Natural killer cell (primary cell): ENCODE data around the gene TK2. TPM values are rescaled to one million over a fixed set of nuclear protein-coding genes. Genes with fewer than 3 reads are reported as not detected.

Experiments used
- ATAC-seq, 3 donors: fragments of 150-1000 bp in 2 of 3; fragments of 200-7000 bp in 1 of 3; cut with Tn5 transposase; 1 replicate in 1 of 3; 2 replicates in 2 of 3; pipeline ENCODE4 v1.10.0; 2021; ENCODE audit warnings: mild to moderate bottlenecking in 2 of 3, moderate library complexity in 2 of 3
- DNase-seq, 2 donors: peaks; one replicate each; pipeline versions ENCODE4 v3.0.0 to v3.0.0-alpha.2; 2013 to 2021; ENCODE audit warnings: mixed read lengths in 1 of 2
- H3K27ac ChIP-seq: one replicate; pipeline ENCODE4 v1.5.1; 2013; ENCODE audit warnings: mild to moderate bottlenecking, low read length
- H3K27me3 ChIP-seq: one replicate; pipeline ENCODE4 v1.6.1; 2013; ENCODE audit warnings: low read length; ENCODE audit not compliant: control insufficient read depth, insufficient read depth
- H3K36me3 ChIP-seq: one replicate; pipeline ENCODE4 v1.6.1; 2013; ENCODE audit warnings: low read length; ENCODE audit not compliant: control insufficient read depth, insufficient read depth
- H3K4me1 ChIP-seq: one replicate; pipeline ENCODE4 v1.6.1; 2013; ENCODE audit warnings: low read length; ENCODE audit not compliant: control insufficient read depth, insufficient read depth
- H3K4me3 ChIP-seq: one replicate; pipeline ENCODE4 v1.5.1; 2013; ENCODE audit warnings: low read length
- H3K9me3 ChIP-seq: one replicate; pipeline ENCODE4 v1.6.1; 2013; ENCODE audit warnings: low read length; ENCODE audit not compliant: control insufficient read depth, insufficient read depth
- H3K27ac Mint-ChIP-seq, 2 donors: one replicate each; pipeline ENCODE4 v1.8.0; 2022; ENCODE audit warnings: mild to moderate bottlenecking in 2 of 2, mixed read lengths in 2 of 2, moderate library complexity in 1 of 2
- H3K27me3 Mint-ChIP-seq, 2 donors: one replicate each; pipeline ENCODE4 v1.8.0; 2022; ENCODE audit warnings: low read depth in 2 of 2, mixed read lengths in 2 of 2
- H3K36me3 Mint-ChIP-seq: one replicate; pipeline ENCODE4 v1.8.0; 2022; ENCODE audit warnings: mixed read lengths
- H3K4me1 Mint-ChIP-seq, 2 donors: one replicate each; pipeline ENCODE4 v1.8.0; 2022; ENCODE audit warnings: mixed read lengths in 2 of 2
- H3K4me3 Mint-ChIP-seq: one replicate; pipeline ENCODE4 v1.8.0; 2022; ENCODE audit warnings: mild to moderate bottlenecking, moderate library complexity, mixed read lengths
- H3K9me3 Mint-ChIP-seq, 2 donors: one replicate each; pipeline ENCODE4 v1.8.0; 2022; ENCODE audit warnings: mixed read lengths in 2 of 2
- CTCF ChIP-seq: fragments of 200-600 bp; IDR thresholded peaks from one replicate; pipeline ENCODE4 v1.8.0; 2022; ENCODE audit warnings: antibody characterized with exemption
- WGBS: methylation state at CpG from one replicate; pipeline ENCODE4 v1.1.7; 2013; ENCODE audit warnings: missing lambda C conversion rate; ENCODE audit not compliant: insufficient coverage; 5-methylcytosine and 5-hydroxymethylcytosine counted together
- intact Hi-C: fragments of 100-400 bp; cut with micrococcal nuclease; formaldehyde crosslinking; loops from one replicate; pipeline ENCODE4 v1.14.2; 2022
- total RNA-seq, 4 donors: library from RNA; stranded (reverse); fragments of 120-200 nt in 1 of 4; gene quantifications; one replicate each; pipeline versions ENCODE4 v1.2.3 to v1.2.4, GENCODE V29; 2013 to 2022

TK2 gene
- total RNA-seq, 3 donors from 2014 or later (not counting 1 experiment from before 2014, with no cell fraction given): 18.8 to 25.8 (median 25.1) TPM

- Mint-ChIP-seq H3K27ac (peak overlapping the region in 1 of 2 donors; percentile 61), H3K4me1 (peaks cover 15 to 34% of the 10 kb centered on the region in 2 donors), H3K9me3 (no peaks in the 10 kb centered on the region), H3K4me3 (no peak overlapping the region), H3K36me3 (no peaks in the 10 kb centered on the region), H3K27me3 (peaks cover 0 to 6% of the 10 kb centered on the region in 2 donors)
- 15% methylated on average over 3 of the region's 4 CpGs for WGBS
- Histone ChIP-seq H3K27ac (no peak overlapping the region), H3K9me3 (no peaks in the 10 kb centered on the region), H3K4me1 (peaks cover 33% of the 10 kb centered on the region), H3K4me3 (no peak overlapping the region), H3K27me3 (no peaks in the 10 kb centered on the region), H3K36me3 (no peaks in the 10 kb centered on the region)
- intact Hi-C loops: no loop called here
- TF ChIP-seq CTCF: no peak
- peak; percentile 57 to 70 (median 63) for ATAC-seq
- DNase-seq: peak in 1 of 2 donors; percentile 81
These were observed 75.1 kb downstream of the TK2 start for GRCh38 chr16:66474750-66475199.

GRCh38 chr16:66473654-66474519 lies 76.0 kb downstream of the TK2 start:
- Mint-ChIP-seq H3K4me3 (no peak overlapping the region), H3K9me3 (no peaks in the 10 kb centered on the region), H3K27ac (peak overlapping the region in 1 of 2 donors; percentile 61), H3K27me3 (peaks cover 0 to 6% of the 10 kb centered on the region in 2 donors), H3K36me3 (no peaks in the 10 kb centered on the region), H3K4me1 (peaks cover 15 to 32% of the 10 kb centered on the region in 2 donors)
- H3K27ac ChIP-seq: no peak overlapping the region
- no peak overlapping the region for H3K4me3 ChIP-seq
- no peaks in the 10 kb centered on the region for H3K36me3 ChIP-seq
- peaks cover 28% of the 10 kb centered on the region for H3K4me1 ChIP-seq
- no peak for TF ChIP-seq CTCF
- no peak for DNase-seq
- no peaks in the 10 kb centered on the region for H3K9me3 ChIP-seq
- H3K27me3 ChIP-seq: no peaks in the 10 kb centered on the region
- 86% methylated on average over 4 of the region's 4 CpGs for WGBS
- intact Hi-C loops: no loop called here
- ATAC-seq: no peak

GRCh38 chr16:66473051-66473571 lies 76.8 kb downstream of the TK2 start:
- H3K27ac Mint-ChIP-seq: no peak overlapping the region
- intact Hi-C loops: no loop called here
- H3K36me3 Mint-ChIP-seq: no peaks in the 10 kb centered on the region
- peaks cover 15 to 25% of the 10 kb centered on the region in 2 donors for H3K4me1 Mint-ChIP-seq
- no peaks in the 10 kb centered on the region for H3K9me3 Mint-ChIP-seq
- WGBS: 86% methylated on average over 15 of the region's 15 CpGs
- ATAC-seq: no peak
- H3K27ac ChIP-seq: no peak overlapping the region
- peaks cover 0 to 6% of the 10 kb centered on the region in 2 donors for H3K27me3 Mint-ChIP-seq
- no peak for DNase-seq
- no peaks in the 10 kb centered on the region for H3K27me3 ChIP-seq
- H3K4me3 Mint-ChIP-seq: no peak overlapping the region
- peaks cover 21% of the 10 kb centered on the region for H3K4me1 ChIP-seq
- no peaks in the 10 kb centered on the region for H3K36me3 ChIP-seq
- TF ChIP-seq CTCF: no peak
- no peaks in the 10 kb centered on the region for H3K9me3 ChIP-seq
- no peak overlapping the region for H3K4me3 ChIP-seq
